GM13976 (cell line): Measurements from ENCODE around the gene FAM107B.

Experiments used
- DNase-seq: peaks from one replicate; pipeline ENCODE4 v3.0.0; 2012; ENCODE audit warnings: low spot score
- in situ Hi-C: fragments of 300-500 bp; cut with MboI; formaldehyde crosslinking; loops from one replicate; pipeline ENCODE4 v1.12.0; 2022; ENCODE audit warnings: low sequenced_read_pairs, mixed read lengths, inconsistent platforms; ENCODE audit not compliant: unreplicated experiment
- TF ChIP-seq, protein P1 (sequence below): IDR thresholded peaks from 2 replicates; pipeline ENCODE4 v1.5.1; 2012; ENCODE audit warnings: borderline replicate concordance, mild to moderate bottlenecking; ENCODE audit not compliant: insufficient read depth; ENCODE audit errors: extremely low read depth, missing control alignments, control extremely low read depth

The FAM107B gene

DNA sequence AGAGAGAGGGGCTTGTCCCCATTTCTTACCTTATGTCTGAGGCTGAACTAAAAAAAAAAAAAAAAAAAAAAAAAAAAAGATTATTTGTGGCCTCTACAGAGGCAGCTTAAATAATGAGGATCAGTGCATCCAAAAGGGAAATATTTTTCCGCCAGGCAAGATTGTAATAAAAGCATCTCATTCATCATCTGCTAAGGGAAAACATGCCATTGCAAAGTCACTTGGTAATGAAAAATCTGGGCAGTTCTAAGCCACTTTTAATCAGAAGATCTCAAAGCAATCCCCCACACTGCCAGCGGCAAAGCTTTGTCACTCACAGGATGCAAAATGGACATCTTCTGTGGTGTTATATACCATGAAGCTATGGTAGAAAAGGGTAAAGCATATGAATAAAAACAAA lies 3.8 kb downstream of the FAM107B start:
- TF ChIP-seq, protein P1, sequence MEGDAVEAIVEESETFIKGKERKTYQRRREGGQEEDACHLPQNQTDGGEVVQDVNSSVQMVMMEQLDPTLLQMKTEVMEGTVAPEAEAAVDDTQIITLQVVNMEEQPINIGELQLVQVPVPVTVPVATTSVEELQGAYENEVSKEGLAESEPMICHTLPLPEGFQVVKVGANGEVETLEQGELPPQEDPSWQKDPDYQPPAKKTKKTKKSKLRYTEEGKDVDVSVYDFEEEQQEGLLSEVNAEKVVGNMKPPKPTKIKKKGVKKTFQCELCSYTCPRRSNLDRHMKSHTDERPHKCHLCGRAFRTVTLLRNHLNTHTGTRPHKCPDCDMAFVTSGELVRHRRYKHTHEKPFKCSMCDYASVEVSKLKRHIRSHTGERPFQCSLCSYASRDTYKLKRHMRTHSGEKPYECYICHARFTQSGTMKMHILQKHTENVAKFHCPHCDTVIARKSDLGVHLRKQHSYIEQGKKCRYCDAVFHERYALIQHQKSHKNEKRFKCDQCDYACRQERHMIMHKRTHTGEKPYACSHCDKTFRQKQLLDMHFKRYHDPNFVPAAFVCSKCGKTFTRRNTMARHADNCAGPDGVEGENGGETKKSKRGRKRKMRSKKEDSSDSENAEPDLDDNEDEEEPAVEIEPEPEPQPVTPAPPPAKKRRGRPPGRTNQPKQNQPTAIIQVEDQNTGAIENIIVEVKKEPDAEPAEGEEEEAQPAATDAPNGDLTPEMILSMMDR, result no peak
- in situ Hi-C loops, result no loop called here
- DNase-seq, result no peak

DNA sequence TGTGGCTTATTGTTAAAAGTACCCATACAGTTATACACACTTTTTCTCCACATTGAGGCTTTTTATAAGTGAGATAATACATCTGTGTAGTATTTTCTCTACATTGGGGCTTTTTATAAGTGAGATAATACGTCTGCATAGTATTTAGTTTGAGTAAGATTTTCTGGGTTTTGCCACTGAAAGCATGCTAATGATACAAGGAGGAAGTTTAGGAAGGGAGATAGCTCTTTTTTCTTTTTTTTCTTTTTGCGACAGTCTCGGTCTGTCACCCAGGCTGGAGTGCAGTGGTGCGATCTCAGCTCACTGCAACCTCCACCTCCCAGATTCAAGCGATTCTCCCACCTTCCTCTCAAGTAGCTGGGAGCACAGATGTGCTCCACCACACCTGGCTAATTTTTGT lies 13.3 kb downstream of the FAM107B start:
- DNase-seq, result no peak
- TF ChIP-seq, protein P1, result no peak
- in situ Hi-C loops, result no loop called here

DNA sequence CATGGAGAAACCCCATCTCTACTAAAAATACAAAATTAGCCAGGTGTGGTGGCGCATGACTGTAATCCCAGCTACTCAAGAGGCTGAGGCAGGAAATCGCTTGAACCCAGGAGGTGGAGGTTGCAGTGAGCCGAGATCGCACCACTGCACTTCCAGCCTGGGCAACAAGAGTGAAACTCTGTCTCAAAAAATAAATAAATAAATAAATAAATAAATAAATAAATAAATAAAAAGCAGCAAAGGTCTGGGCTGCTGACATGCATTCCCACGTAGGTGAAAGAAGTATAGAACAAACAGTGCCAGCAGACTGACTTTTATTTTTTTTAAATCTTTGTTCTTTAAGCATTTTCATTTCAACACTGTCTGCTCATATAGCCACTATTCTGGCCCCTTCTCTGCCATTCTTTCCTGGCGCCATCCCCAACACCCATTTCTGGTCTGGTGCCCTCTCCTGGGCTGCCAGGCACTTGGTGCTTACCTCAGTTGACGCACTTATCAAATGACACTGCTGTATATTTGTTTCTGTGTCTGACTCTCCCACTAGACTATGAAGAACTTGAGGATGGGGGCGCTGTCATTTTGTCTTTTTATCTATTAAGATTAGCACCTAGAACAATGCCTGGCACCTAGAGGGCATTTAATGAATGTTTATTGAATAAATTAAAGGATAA lies 15.6 kb downstream of the FAM107B start:
- DNase-seq, result no peak
- TF ChIP-seq, protein P1, result no peak
- in situ Hi-C loops, result no loop called here

DNA sequence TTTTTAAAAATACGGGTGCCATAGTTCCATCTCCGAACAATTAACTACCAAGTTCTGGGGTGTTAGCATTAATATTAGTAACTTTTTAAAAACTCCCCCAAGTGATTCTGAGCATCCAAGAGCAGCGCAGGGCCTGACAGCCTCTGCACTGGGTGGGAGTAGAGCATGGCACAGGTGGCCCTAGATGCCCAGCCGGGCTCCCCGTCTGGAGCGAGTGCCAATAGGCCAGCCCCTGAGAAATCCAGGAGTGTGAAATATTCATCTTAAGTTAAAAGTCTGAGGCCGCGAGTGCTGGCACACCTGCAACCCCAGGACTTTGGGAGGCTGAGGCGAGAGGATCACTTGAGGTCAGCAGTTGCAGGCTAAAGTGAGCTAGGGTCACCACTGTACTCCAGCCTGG lies 16.2 kb downstream of the FAM107B start:
- TF ChIP-seq, protein P1, result no peak
- in situ Hi-C loops, result no loop called here

DNA sequence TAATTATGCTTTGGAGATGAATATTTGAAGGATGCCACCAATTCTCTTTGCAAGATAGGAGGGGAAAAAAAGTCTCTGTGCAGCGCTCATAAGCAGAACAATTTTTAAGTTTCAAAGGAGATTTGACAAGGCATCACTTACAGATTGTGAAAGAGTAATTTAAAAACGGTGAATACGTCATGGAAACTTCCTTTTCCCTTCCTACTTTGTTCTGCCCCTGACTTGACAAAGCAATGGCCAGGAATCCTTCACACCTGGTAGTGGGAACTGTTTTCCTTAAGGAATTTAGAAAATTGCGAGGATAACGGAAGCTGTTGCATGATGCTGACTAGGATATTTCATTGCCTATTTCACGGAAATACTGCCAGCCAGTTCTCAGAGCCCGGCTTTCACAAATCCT lies 16.7 kb downstream of the FAM107B start:
- TF ChIP-seq, protein P1, result no peak
- no peak for DNase-seq
- in situ Hi-C loops, result no loop called here

More for the DNA sequence above, 16.2 kb downstream of the FAM107B start:
- no peak for DNase-seq

DNA sequence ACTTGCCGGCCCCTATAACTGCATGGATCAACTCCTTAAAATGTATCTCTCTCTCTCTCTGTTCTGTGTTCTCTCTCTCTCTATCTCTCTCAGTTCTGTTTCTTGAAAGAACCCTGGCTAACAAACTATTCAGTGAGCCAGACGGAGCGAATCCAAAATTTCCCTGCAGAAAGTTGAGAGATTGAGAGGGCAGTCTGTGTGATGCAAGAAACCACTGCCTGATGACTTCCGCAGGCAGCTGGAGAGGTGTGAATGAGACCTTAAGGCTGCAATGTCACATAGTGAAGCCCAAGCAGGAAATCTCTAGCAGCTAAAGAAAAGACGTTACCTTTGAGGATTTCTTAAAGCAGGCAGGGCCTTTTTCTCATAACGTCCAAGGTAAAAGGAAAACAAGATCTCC lies 17.3 kb downstream of the FAM107B start:
- no peak for DNase-seq
- in situ Hi-C loops, result no loop called here
- TF ChIP-seq, protein P1, result no peak
